Islet precursor cell (in vitro differentiated cells): ENCODE measurements around the gene DNTT.

ENCODE experiments used
- DNase-seq: peaks from one replicate; pipeline ENCODE4 v3.0.0-alpha.2; 2018

Gene DNTT

DNA sequence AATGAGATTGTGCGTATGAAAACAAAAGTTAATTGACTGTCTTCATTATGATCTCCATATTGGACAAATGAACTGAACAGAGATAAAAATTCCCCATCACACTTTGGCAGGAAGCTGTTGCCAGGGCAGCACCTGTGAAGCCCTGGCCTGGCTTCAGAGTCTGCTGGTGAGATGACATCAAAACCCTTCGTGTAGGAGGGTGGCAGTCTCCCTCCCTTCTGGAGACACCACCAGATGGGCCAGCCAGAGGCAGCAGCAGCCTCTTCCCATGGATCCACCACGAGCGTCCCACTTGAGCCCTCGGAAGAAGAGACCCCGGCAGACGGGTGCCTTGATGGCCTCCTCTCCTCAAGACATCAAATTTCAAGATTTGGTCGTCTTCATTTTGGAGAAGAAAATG lies at the start of gene DNTT:
Gene DNTT, plus strand, starts transcription at position 205 of the 400 bp plus-strand sequence. Its CDS starts 64 bp downstream, at position 269.
- no peak for DNase-seq

DNA sequence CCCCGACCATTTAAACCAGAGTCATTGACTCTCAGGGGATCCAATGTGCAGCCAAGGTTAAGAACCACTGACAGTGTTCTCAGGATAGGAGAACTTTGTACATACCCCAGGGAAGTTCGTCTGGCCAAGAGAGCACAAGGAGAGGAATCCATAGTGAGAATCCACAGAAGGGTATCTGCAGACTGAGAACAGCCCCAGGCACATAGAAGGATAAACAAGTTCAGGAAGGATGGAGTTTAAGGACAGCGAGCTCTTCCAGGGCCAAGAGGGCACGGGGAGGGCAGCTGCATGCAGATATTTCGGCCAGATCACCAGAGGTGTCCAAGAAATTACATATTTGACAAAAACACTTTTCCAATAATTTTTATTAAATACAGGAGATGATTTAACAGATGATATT lies 49.3 kb upstream of the DNTT start:
- peak; percentile 53 for DNase-seq

DNA sequence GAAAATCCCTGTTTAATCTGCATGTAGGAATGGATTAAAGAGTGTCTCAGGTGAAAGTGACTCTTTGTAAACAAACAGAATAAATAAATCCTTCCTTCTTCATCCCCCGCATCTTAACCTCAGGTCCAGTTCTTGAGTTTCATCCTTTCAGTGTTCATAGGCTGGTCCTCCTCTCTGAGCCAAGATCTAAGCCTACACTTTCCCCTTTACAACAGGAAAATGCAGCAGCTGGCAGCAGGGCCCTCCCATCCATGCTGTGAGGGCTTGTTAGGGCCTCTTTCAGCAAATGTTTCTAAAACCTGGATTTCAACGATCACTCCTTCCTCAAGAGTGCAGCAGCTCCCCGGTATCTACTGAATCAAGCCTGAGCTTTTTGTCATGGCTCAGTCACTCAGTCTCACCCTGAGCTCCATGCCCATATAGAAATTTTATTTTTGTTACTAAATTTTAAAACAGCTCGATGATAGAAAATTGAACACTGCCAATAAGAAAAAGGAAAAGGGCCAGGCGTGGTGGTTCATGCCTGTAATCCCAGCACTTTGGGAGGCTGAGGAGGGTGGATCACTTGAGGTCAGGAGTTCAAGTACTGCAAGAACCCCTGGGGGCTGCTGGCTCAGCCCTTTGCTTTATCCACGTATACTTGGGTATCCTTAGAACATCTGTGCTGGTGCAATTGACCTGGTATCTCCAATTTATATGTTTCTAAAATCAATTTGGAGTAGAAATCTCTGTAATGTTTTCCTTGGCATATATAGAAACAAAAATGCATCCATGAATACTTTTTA lies 48.5 kb upstream of the DNTT start:
- DNase-seq, result peak; percentile 28

- DNase-seq, result no peak
These were observed 46.3 kb upstream of the DNTT start for GRCh38 chr10:96257944-96258343.

DNA sequence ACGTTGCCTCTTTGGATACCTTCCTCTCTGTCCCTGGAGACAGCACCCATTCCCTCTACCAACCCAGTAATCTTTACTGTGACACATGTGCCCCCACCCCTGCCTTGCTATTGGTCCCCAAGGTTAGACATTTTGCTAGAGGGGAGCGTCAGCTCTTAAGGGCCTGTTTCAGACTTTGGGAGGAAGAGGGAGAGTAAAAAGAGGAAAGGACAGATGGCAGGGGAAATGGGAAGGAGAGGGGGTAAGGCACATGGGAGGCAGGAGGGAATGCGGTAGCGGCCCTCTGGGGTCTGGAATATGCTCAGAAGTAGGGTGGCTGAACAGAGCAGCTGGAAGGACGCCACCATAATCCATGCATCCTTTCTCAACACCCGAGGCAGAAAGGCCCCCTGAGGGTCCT lies 45.1 kb upstream of the DNTT start:
- DNase-seq, result no peak

DNA sequence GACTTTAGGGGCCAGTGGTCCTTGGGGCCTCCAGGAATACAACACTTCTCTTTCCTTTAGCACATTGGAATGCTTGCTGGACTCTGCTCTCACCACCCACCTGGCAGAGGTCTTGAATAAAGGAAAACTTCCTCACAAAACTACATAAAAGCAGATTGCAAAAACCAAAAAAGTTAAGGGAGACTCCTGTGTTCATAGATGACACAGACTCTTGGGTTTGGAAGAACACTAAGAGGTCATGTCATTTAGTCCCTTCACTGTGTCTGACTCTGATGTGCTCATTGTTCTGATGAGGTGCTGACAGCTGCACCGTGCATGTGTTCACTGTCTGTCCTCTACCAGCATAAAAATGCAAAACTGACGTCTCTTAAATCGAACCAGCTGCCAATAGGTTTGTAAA lies 44.2 kb upstream of the DNTT start:
- no peak for DNase-seq

GRCh38 chr10:96261132-96261531 lies 43.1 kb upstream of the DNTT start:
- no peak for DNase-seq

DNA sequence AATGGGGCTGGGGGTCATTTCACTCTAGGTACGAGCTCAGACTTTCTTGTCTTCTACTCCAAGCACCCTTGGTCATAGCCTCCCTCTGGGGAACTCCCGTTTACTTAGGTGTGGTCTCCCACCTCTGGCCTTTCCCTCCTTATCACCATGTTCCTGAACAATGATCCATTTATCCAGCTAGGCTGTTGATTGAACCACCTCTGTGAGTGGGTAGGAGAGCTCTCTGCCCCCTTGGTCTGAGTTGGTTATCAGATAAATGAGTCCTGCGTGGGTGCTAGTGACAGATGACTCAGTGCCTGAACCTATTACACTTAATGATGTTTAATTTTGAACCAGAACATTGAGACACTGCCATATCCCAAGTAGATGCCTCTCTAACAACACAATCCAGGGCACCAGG lies 42.3 kb upstream of the DNTT start:
- no peak for DNase-seq

DNA sequence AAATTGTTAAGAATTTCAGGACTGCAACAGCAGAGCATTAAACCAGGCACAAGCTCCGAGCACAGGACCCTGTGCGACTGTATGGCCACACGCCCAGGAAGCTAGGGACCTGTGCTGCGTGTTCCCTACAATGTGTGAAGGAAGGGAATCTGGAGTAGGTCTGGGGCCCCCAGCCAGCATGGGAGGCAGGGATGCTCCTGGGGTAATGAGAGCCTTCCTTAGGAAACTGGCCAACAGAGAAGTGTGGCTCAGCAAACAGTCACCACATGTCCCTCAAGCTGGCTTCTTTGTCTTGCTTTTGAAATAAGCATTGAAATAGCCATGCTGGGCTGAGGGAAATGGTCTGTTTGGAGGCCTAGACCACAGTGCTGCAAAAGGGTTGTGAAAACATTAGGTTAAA lies 41.1 kb upstream of the DNTT start:
- no peak for DNase-seq

DNA sequence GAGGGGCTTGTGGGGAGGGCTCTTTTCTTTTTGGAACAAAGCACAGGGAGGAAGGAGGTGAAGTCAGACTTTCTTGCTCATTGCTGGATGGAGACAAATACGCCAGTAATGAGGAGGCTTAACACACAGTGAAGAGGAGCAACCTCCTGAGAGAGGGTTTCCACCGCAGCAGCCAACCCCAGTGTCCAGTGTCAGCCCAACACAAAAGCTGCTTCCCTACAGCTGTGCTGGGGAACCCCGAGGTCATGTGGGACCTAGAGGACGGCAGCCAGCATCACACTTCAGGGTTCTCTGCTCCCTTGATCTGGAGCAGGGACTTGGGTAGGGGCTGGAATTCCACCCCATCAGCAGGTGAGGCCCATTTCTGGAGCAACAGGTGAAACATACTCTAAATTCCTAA lies 40.6 kb upstream of the DNTT start:
- DNase-seq, result no peak

DNA sequence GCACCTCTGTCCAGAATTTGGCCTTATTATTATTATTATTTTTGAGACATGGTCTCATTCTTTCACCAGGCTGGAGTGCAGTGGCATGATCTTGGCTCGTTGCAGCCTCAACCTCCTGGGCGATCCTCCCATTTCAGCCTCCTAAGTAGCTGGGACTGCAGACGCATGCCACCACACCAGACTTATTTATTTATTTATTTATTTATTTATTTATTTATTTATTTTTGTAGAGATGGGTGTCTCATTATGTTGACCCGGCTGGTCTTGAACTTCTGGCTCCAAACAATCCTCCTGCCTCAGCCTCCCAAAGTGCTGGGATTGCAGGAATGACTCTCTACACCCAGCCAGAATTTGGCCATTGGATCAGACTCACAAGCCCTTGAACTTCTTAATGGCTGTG lies 39.3 kb upstream of the DNTT start:
- no peak for DNase-seq

DNA sequence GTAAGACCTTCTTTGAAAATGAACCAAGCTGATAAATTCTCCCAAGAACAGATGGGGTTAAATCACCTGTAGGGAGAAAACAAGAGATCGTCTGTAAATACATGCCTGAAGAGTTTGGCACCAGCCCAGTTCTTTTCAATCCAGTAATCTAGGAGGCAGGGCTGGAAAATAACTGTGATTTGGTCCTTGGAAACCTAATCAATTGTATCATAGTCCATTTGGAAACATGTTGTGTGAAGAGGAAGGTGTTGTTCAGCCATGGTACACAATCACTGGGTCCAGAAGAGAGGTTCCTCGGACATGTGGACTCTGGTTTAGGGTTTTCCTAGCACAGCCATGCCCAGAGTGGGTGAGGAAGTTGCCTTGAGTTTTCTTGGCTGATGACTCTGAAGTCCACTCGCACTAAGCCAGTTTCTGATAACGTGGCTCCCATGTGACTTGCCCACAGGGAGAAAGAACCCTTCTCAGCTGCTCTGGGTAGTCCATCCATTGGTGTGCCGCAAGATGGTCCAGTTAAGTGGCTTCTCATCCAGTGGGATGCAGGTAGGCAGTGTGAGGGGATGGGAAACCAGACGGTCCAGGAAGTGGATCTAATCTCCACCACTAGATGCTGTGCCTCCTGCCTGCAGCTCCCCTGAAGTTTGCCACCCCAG lies 38.0 kb upstream of the DNTT start:
- no peak for DNase-seq

DNA sequence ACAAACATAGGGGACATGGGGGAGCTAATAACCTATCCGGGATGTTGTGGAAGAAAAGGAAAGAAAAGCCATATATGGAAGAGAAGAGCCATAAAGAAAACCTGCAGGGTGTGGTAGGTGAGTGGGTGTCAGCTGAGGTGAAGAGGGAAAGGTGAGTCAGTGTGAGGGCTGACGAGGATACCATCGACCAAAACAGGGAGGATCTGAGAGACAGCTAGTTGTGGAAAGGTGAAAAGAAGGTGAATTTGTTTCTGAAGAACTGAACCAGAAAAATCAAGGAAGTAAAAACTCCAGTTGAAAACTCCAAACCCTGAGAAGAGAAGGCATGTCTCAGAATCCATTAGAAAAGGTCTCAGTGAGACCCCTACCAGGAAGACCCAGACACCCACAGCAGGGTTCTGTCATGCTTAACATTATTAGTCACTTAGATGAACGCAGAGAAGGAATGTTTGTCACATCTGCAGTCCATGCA lies 37.0 kb upstream of the DNTT start:
- DNase-seq, result no peak

DNA sequence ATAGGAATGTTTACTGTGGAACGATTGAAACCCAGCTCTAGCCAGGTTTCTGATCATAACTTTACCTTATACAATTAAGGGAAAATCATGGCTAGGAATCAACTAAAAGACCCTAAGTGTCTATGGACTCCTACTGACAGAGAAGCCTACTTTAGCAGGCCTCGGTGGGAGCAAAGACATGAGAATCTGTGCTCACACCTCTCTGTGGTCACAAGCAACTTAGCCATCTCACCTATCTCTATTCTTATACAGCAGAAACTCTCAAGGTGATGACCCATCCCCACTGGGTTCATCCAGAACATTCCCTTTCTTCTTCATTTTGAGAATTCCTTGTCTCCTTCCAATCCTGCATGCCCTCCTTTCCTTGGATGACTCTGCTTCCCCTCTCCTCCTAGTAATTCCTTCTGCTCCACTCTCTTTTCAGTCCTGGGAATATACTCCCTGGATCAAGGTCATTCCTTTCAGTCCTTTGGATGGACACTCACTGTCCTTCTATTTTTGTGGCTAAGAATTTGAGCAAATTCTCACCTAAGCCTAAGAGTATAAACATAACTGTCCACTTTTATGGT lies 35.8 kb upstream of the DNTT start:
- no peak for DNase-seq

DNA sequence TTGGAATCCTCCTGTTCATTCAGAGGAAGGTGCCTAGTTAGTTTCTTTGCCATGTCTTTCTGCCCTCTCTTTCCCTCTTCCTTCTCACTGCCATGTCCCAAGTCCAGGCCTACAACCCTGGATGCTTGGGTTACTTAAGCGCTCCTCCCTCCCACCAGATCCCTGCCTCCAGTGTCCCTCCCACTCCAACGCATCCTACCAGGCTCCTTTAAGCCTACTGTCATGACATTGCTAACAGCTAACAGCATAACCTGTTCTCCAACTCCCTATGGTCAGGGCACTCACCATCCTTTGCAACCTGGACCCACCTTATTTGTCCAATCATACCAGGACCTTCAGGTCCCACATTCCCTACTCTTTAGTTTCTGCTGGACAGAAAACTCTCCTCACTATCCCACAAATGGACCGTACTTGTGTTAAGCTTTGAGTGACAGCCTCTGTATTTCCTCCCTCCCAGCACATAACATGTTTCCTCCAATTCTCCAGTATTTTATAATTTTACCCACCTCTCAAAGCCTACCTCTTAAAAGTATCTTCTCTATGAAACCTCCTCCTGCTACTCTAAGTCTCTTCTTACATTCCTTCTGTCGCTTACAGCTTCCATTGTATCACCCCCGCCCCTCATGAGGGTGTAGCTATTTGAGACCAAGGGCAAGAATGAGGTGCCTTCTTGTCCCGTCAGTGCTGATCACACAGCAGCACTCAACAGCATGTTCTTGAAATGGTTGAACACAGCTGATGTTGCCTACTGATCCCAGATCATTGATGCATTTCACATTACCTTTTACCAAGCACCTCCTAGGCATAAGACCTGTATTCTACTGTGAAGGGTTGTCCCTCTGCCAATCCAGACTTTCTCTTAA lies 34.6 kb upstream of the DNTT start:
- no peak for DNase-seq

GRCh38 chr10:96270571-96270970 lies 33.7 kb upstream of the DNTT start:
- DNase-seq, result no peak

DNA sequence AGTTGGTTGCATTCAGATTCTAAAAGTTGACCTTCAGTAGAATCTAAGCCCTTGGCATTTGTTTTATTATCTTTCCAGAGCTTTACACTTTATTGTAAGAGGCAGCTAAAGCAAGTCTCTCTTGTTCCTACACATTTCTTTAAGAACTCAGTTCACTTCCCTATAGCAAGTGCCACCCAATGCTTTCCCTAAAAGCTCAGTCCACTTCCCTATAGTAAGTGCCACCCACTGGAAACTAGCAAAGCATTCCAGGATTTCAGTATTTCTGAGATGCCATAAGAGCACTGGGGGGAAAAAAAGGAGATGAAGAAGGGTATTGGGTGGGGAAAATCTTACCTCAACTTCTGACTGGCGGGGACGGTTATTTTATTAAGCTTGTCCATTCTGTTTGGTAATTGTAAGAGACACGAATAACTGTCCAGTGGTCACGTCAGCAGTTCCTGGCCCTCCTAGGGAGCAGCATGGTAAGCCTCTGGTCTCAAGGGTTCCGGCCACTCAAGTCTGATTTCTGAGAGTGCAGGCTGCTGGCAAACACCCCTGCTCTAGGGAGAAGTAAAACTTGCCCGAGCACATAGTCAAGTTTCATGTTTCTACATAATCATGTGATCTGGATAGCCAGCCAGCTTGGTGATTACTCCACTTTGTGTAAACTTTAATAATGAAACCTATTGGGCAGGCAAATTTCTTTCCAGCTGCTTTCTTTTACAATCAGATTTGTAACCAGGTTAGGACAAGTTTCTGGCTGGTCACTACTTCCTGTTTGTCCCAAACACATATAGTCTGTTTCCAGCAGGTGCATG lies 33.0 kb upstream of the DNTT start, which contains the start of gene BLNK:
Gene BLNK, minus strand, starts transcription at position 554 of the 800 bp plus-strand sequence. Its CDS starts 171 bp downstream, at position 383.
- DNase-seq, result peak; percentile 34

GRCh38 chr10:96272316-96273280 lies 31.6 kb upstream of the DNTT start:
- no peak for DNase-seq

GRCh38 chr10:96275685-96276418 lies 28.4 kb upstream of the DNTT start:
- DNase-seq, result peak; percentile 44

GRCh38 chr10:96276426-96276825 lies 27.8 kb upstream of the DNTT start:
- peak; percentile 21 for DNase-seq
